Measurements from ENCODE around the gene ANKRD63.

ANKRD63 gene

GRCh38 chr15:40240619-40241221 lies 42.1 kb downstream of the ANKRD63 start:
- peak; percentile 10 to 11 for DNase-seq

- DNase-seq = peak; percentile 14 to 16
These were observed 42.9 kb downstream of the ANKRD63 start for GRCh38 chr15:40239693-40240618.

GRCh38 chr15:40239404-40239692 lies 43.5 kb downstream of the ANKRD63 start:
- no peak for DNase-seq

- peak; percentile 62 to 69 for DNase-seq
These were observed 44.1 kb downstream of the ANKRD63 start, which contains the start of gene PAK6 for GRCh38 chr15:40238532-40239403. Gene PAK6, plus strand, starts transcription at chr15:40239063. Its CDS starts 25,723 bp downstream, at chr15:40264786.

GRCh38 chr15:40235201-40235885 lies 47.5 kb downstream of the ANKRD63 start:
- peak in 1 of 2 experiments; percentile 13 for DNase-seq

- peak in 1 of 2 experiments; percentile 12 for DNase-seq
These were observed 48.1 kb downstream of the ANKRD63 start for GRCh38 chr15:40234783-40235182.

GRCh38 chr15:40233727-40234577 lies 48.9 kb downstream of the ANKRD63 start:
- no peak for DNase-seq

- DNase-seq = no peak
These were observed 50.2 kb downstream of the ANKRD63 start for GRCh38 chr15:40232625-40233070.
